LNCAP (cell line): ENCODE data around the gene FKBP5.

Experiments used
- CTCF ChIP-seq: fragments of 450-650 bp; IDR thresholded peaks from 2 replicates; pipeline ENCODE4 v1.5.1; 2017; ENCODE audit warnings: mild to moderate bottlenecking

Gene FKBP5

GRCh38 chr6:35599761-35600658 lies 88.7 kb downstream of the FKBP5 start:
- no peak for TF ChIP-seq CTCF

- no peak for TF ChIP-seq CTCF
Observed at GRCh38 chr6:35596448-35597442, 92.0 kb downstream of the FKBP5 start.

- TF ChIP-seq CTCF, result no peak
Observed at GRCh38 chr6:35594503-35595186, 94.1 kb downstream of the FKBP5 start.

- no peak for TF ChIP-seq CTCF
Observed at GRCh38 chr6:35592178-35592577, 96.5 kb downstream of the FKBP5 start.

- TF ChIP-seq CTCF, result no peak
Observed at GRCh38 chr6:35590622-35591066, 98.1 kb downstream of the FKBP5 start.

- no peak for TF ChIP-seq CTCF
Observed at GRCh38 chr6:35589904-35590303, 98.8 kb downstream of the FKBP5 start.

- no peak for TF ChIP-seq CTCF
Observed at GRCh38 chr6:35589201-35589739, 99.4 kb downstream of the FKBP5 start.
